Progenitor cell of endocrine pancreas (in vitro differentiated cells): Measurements from ENCODE around the gene SPEM2. TPM values are rescaled to one million over a fixed set of nuclear protein-coding genes. Genes with fewer than 3 reads are reported as not detected.

ENCODE experiments used
- DNase-seq: peaks from one replicate; pipeline ENCODE4 v3.0.0; 2021; ENCODE audit warnings: low spot score; ENCODE audit not compliant: unreplicated experiment
- H3K27ac Mint-ChIP-seq: 2 replicates; pipeline ENCODE4 v1.8.0; 2021; ENCODE audit warnings: mild to moderate bottlenecking, moderate library complexity, mixed read lengths
- H3K27me3 Mint-ChIP-seq: 2 replicates; pipeline ENCODE4 v1.8.0; 2021; ENCODE audit warnings: mixed read lengths
- H3K36me3 Mint-ChIP-seq: 2 replicates; pipeline ENCODE4 v1.8.0; 2022; ENCODE audit warnings: mixed read lengths; ENCODE audit not compliant: insufficient read depth
- H3K4me1 Mint-ChIP-seq: 2 replicates; pipeline ENCODE4 v1.8.0; 2021; ENCODE audit warnings: low read depth, mixed read lengths
- H3K4me3 Mint-ChIP-seq: 2 replicates; pipeline ENCODE4 v1.8.0; 2021; ENCODE audit warnings: low read depth, mild to moderate bottlenecking, moderate library complexity, mixed read lengths
- H3K9me3 Mint-ChIP-seq: 2 replicates; pipeline ENCODE4 v1.8.0; 2021; ENCODE audit warnings: low read depth, mixed read lengths
- CTCF ChIP-seq: fragments of 200-600 bp; sonication (generic); IDR thresholded peaks from one replicate; pipeline ENCODE4 v1.5.0; 2021; ENCODE audit warnings: antibody characterized with exemption, mild to moderate bottlenecking; ENCODE audit not compliant: unreplicated experiment
- total RNA-seq: library from RNA; stranded (reverse); gene quantifications from 2 replicates; pipeline ENCODE4 v1.2.1, GENCODE V29; 2021

The SPEM2 gene
- total RNA-seq, 1 donor from 2014 or later: not detected

GRCh38 chr17:7408863-7409262 is 16.6 kb upstream of the SPEM2 start:
- H3K4me1 Mint-ChIP-seq: peaks cover 5% of the 10 kb centered on the region
- peaks cover 27% of the 10 kb centered on the region for H3K27me3 Mint-ChIP-seq
- TF ChIP-seq CTCF: no peak
- no peak for DNase-seq
- H3K27ac Mint-ChIP-seq: no peak overlapping the region
- peaks cover 14% of the 10 kb centered on the region for H3K36me3 Mint-ChIP-seq
- no peaks in the 10 kb centered on the region for H3K9me3 Mint-ChIP-seq
- H3K4me3 Mint-ChIP-seq: peak overlapping the region; percentile 26

GRCh38 chr17:7409716-7410115 is 15.7 kb upstream of the SPEM2 start:
- DNase-seq: no peak
- Mint-ChIP-seq H3K36me3 (peaks cover 14% of the 10 kb centered on the region), H3K4me3 (no peak overlapping the region), H3K4me1 (peaks cover 5% of the 10 kb centered on the region), H3K9me3 (no peaks in the 10 kb centered on the region), H3K27ac (no peak overlapping the region), H3K27me3 (peaks cover 27% of the 10 kb centered on the region)
- no peak for TF ChIP-seq CTCF

DNA sequence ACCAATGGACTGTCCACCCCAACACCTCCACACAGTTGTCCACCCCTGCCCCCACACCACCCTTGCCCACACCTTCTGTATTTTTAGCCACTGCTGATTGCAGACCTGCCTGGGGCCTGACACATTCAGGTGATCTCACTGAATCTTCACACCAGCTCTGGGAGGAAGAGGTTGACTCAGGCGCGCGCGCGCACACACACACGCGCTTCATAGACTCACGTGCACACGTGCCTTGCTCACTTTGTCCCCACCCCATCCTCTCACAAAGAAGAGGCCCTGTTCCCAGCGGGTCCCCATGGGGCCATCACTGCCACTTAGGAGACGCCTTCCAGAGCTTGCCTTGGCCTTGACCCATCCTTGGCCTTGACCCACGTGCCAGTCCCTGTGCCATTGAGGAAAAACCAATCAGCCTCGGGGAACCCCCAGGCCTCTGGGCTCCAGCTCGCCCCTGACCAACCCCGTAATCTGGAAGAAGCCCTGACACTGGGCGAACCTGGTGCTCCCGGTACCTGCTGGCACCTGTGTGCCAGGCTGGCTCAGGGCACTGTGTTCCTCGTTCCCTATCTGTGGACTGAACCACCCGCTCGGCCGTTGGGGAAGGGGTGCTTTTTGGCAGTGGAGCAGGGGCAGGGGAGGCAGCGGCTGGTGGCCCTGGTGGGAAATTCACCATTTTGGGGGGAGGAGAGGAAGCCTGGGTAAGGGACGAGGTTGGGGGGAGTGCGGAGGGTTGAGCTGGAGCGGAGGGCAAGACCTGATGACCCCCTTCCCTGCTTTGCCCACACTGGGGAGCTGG is 14.6 kb upstream of the SPEM2 start:
- Mint-ChIP-seq H3K27me3 (peaks cover 23% of the 10 kb centered on the region), H3K27ac (no peak overlapping the region)

DNA sequence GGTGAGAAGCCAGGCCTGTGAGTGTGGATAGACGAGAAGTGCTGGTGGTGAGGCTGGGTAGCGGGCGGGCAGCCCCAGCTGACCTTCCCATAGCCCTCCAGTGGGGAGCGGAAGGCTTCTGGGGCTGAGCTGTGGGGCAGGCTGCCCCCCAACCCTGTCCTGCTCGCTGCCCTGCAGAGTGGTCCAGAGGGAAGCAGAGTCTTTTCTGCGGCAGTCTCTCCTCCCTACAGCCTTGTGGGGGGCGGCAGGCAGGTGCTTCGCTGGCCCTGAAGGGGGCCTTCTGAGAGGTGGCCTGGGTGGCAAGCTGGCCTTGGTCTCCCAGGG is 14.0 kb upstream of the SPEM2 start:
- TF ChIP-seq CTCF: no peak
- DNase-seq: no peak
- peaks cover 14% of the 10 kb centered on the region for H3K36me3 Mint-ChIP-seq
- H3K4me1 Mint-ChIP-seq: peaks cover 1% of the 10 kb centered on the region
- no peak overlapping the region for H3K27ac Mint-ChIP-seq
- no peak overlapping the region for H3K4me3 Mint-ChIP-seq
- H3K9me3 Mint-ChIP-seq: no peaks in the 10 kb centered on the region
- peaks cover 19% of the 10 kb centered on the region for H3K27me3 Mint-ChIP-seq

More for the DNA sequence above, 14.6 kb upstream of the SPEM2 start:
- TF ChIP-seq CTCF: no peak
- no peak for DNase-seq
- Mint-ChIP-seq H3K4me3 (no peak overlapping the region), H3K36me3 (peaks cover 14% of the 10 kb centered on the region), H3K9me3 (no peaks in the 10 kb centered on the region), H3K4me1 (peaks cover 4% of the 10 kb centered on the region)

- no peak for DNase-seq
- Mint-ChIP-seq H3K27ac (no peak overlapping the region), H3K4me3 (no peak overlapping the region), H3K27me3 (peaks cover 10% of the 10 kb centered on the region), H3K36me3 (peaks cover 14% of the 10 kb centered on the region), H3K4me1 (peaks cover 1% of the 10 kb centered on the region), H3K9me3 (no peaks in the 10 kb centered on the region)
- no peak for TF ChIP-seq CTCF
Measured at GRCh38 chr17:7413346-7413985, 11.9 kb upstream of the SPEM2 start.
